KOPT-K1 (cell line): Measurements from ENCODE around the gene TTC7B.

Source experiments
- H3K27ac ChIP-seq: fragments of 200-600 bp; sonication (generic); 2 replicates; pipeline ENCODE4 v1.5.1; 2016; ENCODE audit warnings: antibody characterized with exemption, mild to moderate bottlenecking, low read depth, low read length; ENCODE audit not compliant: poor library complexity, severe bottlenecking
- H3K36me3 ChIP-seq: fragments of 200-600 bp; sonication (generic); 2 replicates; pipeline ENCODE4 v1.5.1; 2017; ENCODE audit warnings: antibody characterized with exemption, mild to moderate bottlenecking, low read length, moderate library complexity; ENCODE audit not compliant: insufficient read depth
- H3K9me3 ChIP-seq: fragments of 200-600 bp; sonication (generic); 2 replicates; pipeline ENCODE4 v1.5.1; 2017; ENCODE audit warnings: antibody characterized with exemption, low read length, mild to moderate bottlenecking; ENCODE audit not compliant: insufficient read depth, poor library complexity, severe bottlenecking

TTC7B gene

DNA sequence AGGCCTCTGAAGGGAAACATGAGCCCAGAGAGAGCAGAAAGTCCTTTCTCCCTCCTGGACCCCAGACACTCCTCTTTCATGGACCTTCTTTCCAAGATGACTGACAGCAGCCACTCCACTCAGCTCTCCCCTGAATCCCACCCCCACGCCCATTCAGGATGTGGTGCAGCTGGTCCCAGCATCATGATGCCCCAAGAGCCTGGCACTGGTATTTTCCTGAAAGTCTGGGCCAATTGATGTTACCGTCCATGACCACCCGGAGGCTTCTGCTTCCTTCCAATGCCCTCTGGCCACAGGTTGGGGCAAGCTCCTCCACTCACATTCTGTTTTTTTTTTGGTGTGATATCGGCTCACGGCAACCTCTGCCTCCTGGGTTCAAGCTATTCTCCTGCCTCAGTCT is 306.8 kb downstream of the TTC7B start:
- Histone ChIP-seq H3K36me3 (no peaks in the 10 kb centered on the region), H3K27ac (no peak overlapping the region), H3K9me3 (no peaks in the 10 kb centered on the region)

DNA sequence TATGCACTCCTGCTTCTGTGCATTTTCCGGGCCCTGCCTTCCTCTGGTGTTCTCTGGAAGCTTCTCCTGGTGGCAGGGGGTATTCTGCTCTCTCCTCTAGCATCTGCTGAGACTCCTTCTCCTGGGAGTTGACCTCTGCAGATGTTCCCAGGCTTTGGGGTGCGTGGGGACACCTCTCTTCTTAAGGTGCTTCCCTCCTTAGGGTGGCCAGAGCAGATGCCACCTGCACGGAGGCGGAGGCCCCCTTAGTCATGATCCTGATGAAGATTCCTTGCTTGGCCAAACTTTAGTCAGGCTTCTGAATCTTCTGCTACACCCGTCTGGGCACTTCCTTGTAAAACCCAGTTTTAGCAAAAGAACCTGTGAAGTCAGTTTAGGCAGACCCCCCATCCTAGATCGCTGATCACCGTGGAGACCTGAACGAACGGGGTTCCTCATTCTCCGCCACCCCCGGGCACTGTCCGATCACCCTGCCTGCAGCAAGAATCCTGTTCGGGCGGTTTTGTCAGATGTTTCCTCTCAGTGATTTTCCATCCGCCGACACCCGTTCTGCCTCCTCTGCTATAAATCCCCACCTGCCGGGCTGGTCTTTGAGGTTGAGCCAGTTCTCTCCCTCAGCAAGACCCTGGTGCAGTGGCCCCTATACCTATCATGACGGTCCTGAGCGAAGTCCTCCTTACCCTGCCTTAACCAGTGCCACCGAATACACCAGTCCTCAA is 307.5 kb downstream of the TTC7B start:
- Histone ChIP-seq H3K27ac (no peak overlapping the region), H3K9me3 (no peaks in the 10 kb centered on the region), H3K36me3 (no peaks in the 10 kb centered on the region)

DNA sequence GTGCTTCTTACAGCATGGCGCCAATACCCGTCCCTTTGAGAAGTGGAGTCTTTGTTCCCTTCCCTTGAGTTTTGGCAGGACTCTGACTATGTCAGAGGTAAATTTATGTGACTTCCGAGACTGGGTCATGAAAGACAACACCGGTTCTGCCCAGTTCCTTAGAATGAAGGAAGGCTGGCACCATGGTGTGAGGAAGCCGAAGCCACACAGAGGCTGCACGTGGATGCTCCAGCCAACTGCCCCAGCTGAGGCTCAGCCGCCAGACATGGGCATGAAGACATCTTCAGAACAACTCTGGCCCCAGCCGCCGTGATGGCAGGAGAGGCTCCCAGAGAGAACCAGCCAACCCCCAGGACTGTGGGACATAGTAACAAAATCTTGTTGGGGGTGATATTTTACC is 308.2 kb downstream of the TTC7B start:
- no peaks in the 10 kb centered on the region for H3K36me3 ChIP-seq
- H3K27ac ChIP-seq, result no peak overlapping the region
- no peaks in the 10 kb centered on the region for H3K9me3 ChIP-seq

DNA sequence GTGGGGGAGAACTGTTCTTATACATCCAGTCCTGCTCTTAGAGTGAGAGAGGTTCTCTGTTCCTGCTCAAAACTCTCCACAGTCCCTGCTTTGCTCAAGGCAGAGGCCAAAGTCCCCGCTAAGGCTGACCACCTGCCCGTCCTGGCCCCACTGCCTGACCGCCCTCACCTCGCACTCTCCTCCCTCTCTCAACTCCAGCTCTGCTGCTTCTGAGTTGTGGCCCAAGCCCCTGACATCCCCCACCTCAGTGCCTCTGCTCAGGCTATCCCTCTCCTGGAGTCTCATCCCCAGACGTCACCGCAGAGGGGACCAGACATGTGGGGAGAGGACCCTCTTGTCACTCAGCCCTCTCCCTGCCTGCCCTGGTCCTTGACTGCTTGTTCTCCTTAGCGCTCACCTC is 308.8 kb downstream of the TTC7B start:
- H3K36me3 ChIP-seq, result no peaks in the 10 kb centered on the region
- no peaks in the 10 kb centered on the region for H3K9me3 ChIP-seq
- H3K27ac ChIP-seq, result no peak overlapping the region

DNA sequence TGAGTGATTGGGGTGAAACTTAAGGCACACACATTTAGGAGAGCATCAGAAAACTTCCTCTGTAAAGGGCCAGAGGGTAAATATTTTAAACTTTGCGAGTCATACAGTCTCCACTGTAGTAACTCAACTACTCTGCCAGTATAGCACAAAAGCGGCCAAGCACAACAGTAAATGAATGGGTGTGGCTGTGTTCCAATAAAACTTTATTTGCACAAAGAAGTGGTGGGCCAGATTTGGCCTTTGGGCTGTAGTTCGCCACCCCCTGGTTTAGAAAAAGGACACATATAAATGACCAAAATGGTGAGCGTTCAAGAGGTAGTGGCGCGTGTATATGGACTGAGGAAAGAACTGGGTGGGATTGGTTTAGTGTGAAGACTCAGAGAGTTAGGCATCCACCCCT is 309.5 kb downstream of the TTC7B start:
- Histone ChIP-seq H3K27ac (no peak overlapping the region), H3K9me3 (no peaks in the 10 kb centered on the region), H3K36me3 (no peaks in the 10 kb centered on the region)

DNA sequence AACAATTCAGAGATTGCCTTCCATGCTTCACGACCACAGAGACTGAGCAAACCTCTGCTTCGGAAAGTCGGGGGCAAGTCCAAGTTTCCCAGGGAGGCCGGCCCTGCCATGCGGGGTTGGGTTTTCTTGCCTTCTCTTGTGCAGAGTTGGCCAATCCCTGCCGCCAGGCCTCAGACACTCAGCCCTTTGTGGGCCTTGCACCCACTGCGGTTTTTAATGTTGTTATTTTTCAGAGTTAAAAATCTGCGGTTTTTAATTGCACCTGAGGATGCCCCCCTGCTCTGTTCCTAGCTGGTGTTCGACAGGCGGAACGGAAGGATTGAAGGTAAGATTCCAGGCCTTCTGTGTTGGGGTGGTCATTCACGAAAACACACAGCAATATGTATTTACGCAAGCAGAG is 310.7 kb downstream of the TTC7B start:
- no peaks in the 10 kb centered on the region for H3K36me3 ChIP-seq
- no peak overlapping the region for H3K27ac ChIP-seq
- H3K9me3 ChIP-seq, result no peaks in the 10 kb centered on the region

DNA sequence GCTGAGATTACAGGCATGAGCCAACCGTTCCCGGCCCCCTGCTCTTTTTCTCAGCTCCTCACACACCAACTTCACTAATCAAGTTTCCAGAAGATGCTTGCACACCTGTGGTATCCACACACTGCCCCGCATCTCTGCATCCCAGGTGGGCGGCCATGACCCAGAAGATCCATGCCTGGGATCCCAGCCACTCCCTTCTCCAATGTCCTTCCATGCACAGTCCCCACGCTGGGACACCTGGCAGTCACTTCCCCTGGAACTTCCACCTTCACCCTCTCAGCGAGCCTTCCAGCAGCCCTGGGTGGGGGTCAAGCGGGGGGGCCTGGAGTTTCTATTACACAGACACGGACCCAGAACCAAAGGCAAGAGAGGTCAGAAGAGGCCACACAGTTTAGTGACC is 311.6 kb downstream of the TTC7B start:
- no peaks in the 10 kb centered on the region for H3K36me3 ChIP-seq
- no peaks in the 10 kb centered on the region for H3K9me3 ChIP-seq
- H3K27ac ChIP-seq, result no peak overlapping the region

DNA sequence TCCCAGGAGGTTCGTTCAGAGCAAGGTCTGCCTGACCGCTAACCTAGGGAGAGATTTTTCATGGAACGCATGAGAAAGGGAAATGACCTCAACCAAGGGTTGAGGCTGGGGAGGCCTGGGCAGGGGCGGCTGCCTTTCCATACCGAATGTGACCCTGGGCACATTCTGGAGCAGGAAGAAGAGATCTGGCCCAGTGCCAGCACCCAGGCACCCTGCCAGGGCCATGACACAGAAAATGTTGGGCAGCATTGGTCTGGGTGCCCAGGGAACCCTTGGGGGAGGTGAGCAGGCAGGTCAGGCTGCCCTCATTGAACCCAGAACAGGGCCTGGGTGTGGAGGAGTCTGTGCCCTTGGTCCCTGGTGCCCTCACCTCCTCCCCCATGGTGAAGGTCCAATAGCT is 312.6 kb downstream of the TTC7B start:
- H3K36me3 ChIP-seq, result no peaks in the 10 kb centered on the region
- no peaks in the 10 kb centered on the region for H3K9me3 ChIP-seq
- no peak overlapping the region for H3K27ac ChIP-seq

DNA sequence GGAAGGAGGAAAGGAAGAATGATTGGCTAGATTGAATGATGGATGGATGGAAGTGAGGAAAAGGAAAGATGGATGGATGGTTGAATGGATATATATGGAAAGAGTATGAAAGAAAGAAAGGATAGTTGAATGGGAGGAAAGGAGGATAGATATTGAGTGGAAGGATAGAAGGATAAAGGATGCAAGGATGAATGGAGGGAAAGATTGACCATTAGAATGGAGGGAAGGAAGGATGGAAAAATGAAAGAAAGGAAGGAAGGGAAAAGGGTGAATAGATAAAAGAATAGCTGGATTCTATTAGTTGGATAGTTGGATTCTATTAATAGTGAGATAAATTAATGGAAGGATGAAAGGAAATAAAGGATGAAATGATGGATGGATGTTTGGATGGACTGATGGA is 313.5 kb downstream of the TTC7B start:
- Histone ChIP-seq H3K36me3 (no peaks in the 10 kb centered on the region), H3K27ac (no peak overlapping the region), H3K9me3 (no peaks in the 10 kb centered on the region)

DNA sequence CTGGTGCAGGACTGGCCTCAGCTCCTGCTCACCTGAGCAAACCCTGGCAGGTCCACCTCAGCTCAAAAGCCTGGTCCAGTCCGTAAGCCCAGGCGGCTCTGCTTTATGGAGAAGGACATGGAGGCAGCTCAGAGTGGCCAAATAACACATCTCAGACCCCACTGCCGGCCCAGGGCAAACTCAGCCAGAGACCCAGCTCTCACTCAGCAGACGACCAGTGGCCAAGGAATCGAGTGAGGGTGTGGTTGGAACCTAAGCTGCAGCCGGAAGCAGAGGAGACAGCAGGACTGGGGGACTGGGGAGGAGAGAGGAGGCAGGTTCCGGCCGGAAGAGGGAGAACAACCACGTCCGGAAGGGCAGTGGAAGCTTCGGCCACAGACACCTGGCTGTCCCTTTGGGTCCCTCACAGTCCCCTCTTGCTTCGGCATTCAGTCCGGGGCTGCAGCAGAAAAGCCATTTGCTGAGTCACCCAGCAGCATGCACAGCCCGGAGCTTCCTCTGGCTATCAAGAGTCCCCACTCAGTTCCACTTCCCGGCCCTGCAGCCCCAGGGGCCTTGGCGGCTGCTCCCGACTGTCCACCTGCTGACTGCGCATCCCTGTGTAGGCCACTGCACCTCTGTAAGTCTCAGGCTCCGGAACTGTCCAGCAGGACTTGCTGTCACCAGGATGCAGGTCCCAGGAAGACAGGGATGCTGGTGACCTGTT is 315.4 kb downstream of the TTC7B start:
- Histone ChIP-seq H3K9me3 (no peaks in the 10 kb centered on the region), H3K36me3 (no peaks in the 10 kb centered on the region)

DNA sequence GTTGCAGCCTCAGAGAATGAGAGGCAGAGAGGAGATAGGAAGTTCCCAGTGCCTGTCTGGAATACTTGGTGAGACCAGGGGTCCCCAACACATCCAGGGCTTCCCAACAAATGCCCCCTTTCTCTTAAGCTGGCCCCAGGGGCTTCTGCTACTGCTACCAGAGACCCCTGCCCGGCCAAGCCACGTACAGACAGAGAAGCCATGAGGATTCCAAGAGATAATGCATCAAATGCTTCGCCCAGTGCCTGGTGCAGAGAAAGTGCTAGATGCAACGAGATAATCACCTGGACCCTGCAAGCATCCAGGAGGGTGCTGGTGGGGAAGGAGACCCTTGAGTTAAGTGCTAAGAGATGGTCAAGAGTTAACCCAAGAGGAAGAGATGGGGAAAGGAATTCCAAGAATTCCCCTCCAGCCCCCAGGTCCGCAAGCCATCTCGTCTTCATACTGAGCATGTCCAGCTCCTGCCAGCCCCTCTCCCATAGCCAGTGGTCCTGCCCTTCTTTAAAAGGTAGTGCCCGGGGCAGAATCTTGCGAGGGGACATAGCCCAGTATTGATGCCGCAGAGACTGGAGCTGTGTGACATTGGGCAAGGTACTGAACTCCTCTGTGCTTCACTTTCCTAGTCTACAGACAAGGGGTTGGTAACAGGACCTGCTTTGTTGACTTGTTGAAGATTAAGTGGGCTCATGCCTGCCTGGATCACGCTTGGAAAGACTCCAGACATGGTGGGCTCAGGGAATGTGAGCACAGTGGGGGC is 316.1 kb downstream of the TTC7B start:
- H3K9me3 ChIP-seq, result no peaks in the 10 kb centered on the region
- no peak overlapping the region for H3K27ac ChIP-seq
- no peaks in the 10 kb centered on the region for H3K36me3 ChIP-seq

More for the DNA sequence above, 315.4 kb downstream of the TTC7B start:
- no peak overlapping the region for H3K27ac ChIP-seq

DNA sequence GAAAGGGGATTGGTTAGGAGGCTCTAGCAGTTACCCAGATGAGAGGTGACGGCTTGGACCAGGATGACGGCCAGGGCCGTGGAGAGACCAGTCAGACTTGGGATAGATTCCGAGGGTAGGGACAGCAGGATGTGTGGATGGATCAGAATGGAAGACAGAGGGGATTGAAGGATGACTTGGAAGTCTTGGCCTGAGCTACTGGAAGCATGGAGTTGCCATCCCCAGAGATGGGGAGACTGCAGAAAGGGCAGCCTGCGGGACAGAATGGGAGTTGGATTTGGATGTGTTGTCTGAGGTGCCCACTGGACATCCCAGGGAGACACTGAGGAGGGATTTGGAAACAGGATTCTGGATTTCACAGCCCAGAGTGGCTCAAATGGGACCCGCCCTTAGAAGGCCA is 317.1 kb downstream of the TTC7B start:
- H3K36me3 ChIP-seq, result no peaks in the 10 kb centered on the region
- H3K9me3 ChIP-seq, result no peaks in the 10 kb centered on the region
- H3K27ac ChIP-seq, result no peak overlapping the region

DNA sequence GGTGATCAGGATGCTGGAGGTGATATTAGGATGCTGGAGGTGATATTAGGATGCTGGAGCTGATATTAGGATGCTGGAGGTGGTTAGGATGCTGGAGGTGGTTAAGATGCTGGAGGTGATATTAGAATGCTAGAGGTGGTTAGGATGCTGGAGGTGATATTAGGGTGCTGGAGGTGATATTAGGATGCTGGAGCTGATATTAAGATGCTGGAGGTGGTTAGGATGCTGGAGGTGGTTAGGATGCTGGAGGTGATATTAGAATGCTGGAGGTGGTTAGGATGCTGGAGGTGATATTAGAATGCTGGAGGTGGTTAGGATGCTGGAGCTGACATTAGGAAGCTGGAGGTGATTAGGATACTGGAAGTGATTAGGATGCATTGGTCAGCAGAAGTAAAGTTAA is 318.0 kb downstream of the TTC7B start:
- H3K27ac ChIP-seq, result no peak overlapping the region
- no peaks in the 10 kb centered on the region for H3K36me3 ChIP-seq
- H3K9me3 ChIP-seq, result no peaks in the 10 kb centered on the region

DNA sequence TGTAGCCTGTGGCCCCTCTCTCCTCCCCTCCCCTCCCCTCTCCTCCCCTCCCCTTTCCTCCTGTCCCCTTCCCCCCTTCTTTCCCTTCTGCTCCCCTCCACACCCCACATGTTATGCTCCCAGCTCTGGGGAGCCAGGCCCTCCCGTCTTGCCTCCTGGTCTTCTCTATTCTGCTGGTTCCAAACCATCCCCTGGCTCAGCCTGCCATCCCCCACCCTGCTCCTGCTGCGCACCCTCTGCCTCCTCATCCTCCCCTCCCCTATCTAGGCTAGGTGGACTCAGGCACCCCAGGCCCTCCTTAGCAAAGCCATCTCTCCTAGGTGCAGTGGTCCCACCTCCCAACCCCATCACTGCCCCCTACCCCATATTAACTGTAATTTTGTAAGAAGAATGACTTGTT is 319.9 kb downstream of the TTC7B start:
- Histone ChIP-seq H3K9me3 (no peaks in the 10 kb centered on the region), H3K27ac (no peak overlapping the region), H3K36me3 (no peaks in the 10 kb centered on the region)

DNA sequence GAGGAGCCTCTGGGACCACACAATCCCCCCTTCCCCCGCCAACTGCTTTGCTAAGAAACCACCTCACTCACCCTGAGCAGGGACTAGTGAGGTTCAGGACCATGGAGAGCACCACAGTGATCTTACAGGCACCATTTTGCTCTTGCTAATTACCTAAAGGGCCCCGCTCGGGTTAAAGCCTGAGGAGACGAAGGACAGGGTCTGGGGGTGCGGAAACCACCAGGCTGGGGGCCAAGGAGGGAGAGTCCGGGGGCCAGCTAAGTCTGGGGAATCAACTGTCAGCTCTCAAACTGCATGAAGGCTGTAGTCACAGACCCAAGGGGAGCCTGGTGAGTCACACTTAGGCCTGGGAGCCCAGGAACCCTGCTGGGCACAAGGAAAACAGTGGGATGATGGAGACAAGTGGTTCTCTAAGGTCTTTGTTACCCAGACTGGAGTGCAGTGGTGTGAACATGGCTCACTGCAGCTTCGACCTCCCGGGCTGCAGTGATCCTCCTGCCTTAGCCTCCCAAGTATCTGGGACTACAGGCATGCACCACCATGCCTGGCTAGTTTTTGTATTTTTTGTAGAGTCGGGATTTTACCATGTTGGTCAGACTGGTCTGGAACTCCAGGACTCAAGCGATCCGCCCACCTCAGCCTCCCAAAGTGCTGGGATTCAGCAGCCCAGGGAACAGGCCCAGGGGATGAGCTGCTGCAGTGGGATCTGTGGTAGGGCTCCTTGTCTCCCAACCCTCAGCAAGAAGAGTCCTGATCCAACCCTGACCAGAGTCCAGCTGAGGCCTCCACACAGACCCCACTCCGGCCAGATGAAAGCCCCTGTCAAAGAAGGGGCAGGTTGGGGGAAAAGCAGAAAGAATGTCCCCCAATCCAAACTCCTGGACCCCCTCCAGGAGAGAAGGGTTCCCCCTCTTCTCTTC is 320.6 kb downstream of the TTC7B start:
- no peaks in the 10 kb centered on the region for H3K36me3 ChIP-seq
- no peak overlapping the region for H3K27ac ChIP-seq
- no peaks in the 10 kb centered on the region for H3K9me3 ChIP-seq
